SH-SY5Y (cell line): ENCODE results near the gene LSAMP.

Source experiments
- GATA2 ChIP-seq: IDR thresholded peaks from 2 replicates; pipeline ENCODE4 v1.6.1; 2011; ENCODE audit warnings: mild to moderate bottlenecking, low read depth, low read length
- GATA3 ChIP-seq: IDR thresholded peaks from 2 replicates; pipeline ENCODE4 v1.6.1; 2011; ENCODE audit warnings: low read depth, mild to moderate bottlenecking, low read length, moderate library complexity

Gene LSAMP

GRCh38 chr3:116265320-116265695 lies 180.0 kb downstream of the LSAMP start:
- TF ChIP-seq GATA2 (no peak), GATA3 (no peak)

GRCh38 chr3:116264546-116265319 lies 180.6 kb downstream of the LSAMP start:
- no peak for TF ChIP-seq GATA2
- no peak for TF ChIP-seq GATA3

- TF ChIP-seq GATA3: no peak
- TF ChIP-seq GATA2: no peak
Observed at GRCh38 chr3:116263842-116264545, 181.3 kb downstream of the LSAMP start.

GRCh38 chr3:116260491-116260890 lies 184.8 kb downstream of the LSAMP start:
- TF ChIP-seq GATA3: no peak
- TF ChIP-seq GATA2: no peak

GRCh38 chr3:116259984-116260383 lies 185.3 kb downstream of the LSAMP start:
- TF ChIP-seq GATA2: no peak
- TF ChIP-seq GATA3: no peak

- no peak for TF ChIP-seq GATA3
- TF ChIP-seq GATA2: no peak
Observed at GRCh38 chr3:116256843-116257485, 188.3 kb downstream of the LSAMP start.

GRCh38 chr3:116254541-116254940 lies 190.7 kb downstream of the LSAMP start:
- TF ChIP-seq GATA2 (no peak), GATA3 (no peak)

- TF ChIP-seq GATA2: no peak
- TF ChIP-seq GATA3: no peak
Observed at GRCh38 chr3:116253511-116253910, 191.8 kb downstream of the LSAMP start.

- no peak for TF ChIP-seq GATA2
- no peak for TF ChIP-seq GATA3
Observed at GRCh38 chr3:116247605-116248004, 197.7 kb downstream of the LSAMP start.

GRCh38 chr3:116246406-116246980 lies 198.8 kb downstream of the LSAMP start:
- TF ChIP-seq GATA3: no peak
- no peak for TF ChIP-seq GATA2

GRCh38 chr3:116242825-116243224 lies 202.5 kb downstream of the LSAMP start:
- TF ChIP-seq GATA3: no peak
- TF ChIP-seq GATA2: no peak

- TF ChIP-seq GATA3: no peak
- no peak for TF ChIP-seq GATA2
Observed at GRCh38 chr3:116241677-116242076, 203.6 kb downstream of the LSAMP start.

GRCh38 chr3:116240261-116240660 lies 205.0 kb downstream of the LSAMP start:
- TF ChIP-seq GATA2 (no peak), GATA3 (no peak)

GRCh38 chr3:116238846-116239565 lies 206.3 kb downstream of the LSAMP start:
- TF ChIP-seq GATA3 (no peak), GATA2 (no peak)
